Measurements from ENCODE around the gene FAM83E. TPM values are rescaled to one million over a fixed set of nuclear protein-coding genes. Genes with fewer than 3 reads are reported as not detected.

The FAM83E gene
- total RNA-seq, 1 donor from 2014 or later = 0.64 TPM

GRCh38 chr19:48603850-48604249 lies 11.0 kb downstream of the FAM83E start:
- H3K4me3 Mint-ChIP-seq (ENCODE audit: unreplicated experiment) = no peak overlapping the region
- H3K9me3 Mint-ChIP-seq (ENCODE audit: unreplicated experiment) = no peaks in the 10 kb centered on the region
- no peak for DNase-seq (ENCODE audit: low spot score)
- H3K27ac Mint-ChIP-seq (ENCODE audit: unreplicated experiment) = no peak overlapping the region
- H3K27me3 Mint-ChIP-seq (ENCODE audit: unreplicated experiment) = peaks cover under 1% of the 10 kb centered on the region
- no peak for TF ChIP-seq CTCF (IDR thresholded peaks at IDR 0.05; ENCODE audit: unreplicated experiment)
- H3K36me3 Mint-ChIP-seq (ENCODE audit: low read depth, unreplicated experiment) = no peaks in the 10 kb centered on the region
- no peaks in the 10 kb centered on the region for H3K4me1 Mint-ChIP-seq (ENCODE audit: unreplicated experiment)

GRCh38 chr19:48603449-48603848 lies 11.4 kb downstream of the FAM83E start:
- TF ChIP-seq CTCF (IDR thresholded peaks at IDR 0.05; ENCODE audit: unreplicated experiment) = no peak
- Mint-ChIP-seq H3K4me3 (ENCODE audit: unreplicated experiment) (no peak overlapping the region), H3K27ac (ENCODE audit: unreplicated experiment) (no peak overlapping the region), H3K36me3 (ENCODE audit: low read depth, unreplicated experiment) (no peaks in the 10 kb centered on the region), H3K9me3 (ENCODE audit: unreplicated experiment) (no peaks in the 10 kb centered on the region), H3K4me1 (ENCODE audit: unreplicated experiment) (no peaks in the 10 kb centered on the region), H3K27me3 (ENCODE audit: unreplicated experiment) (peaks cover 2% of the 10 kb centered on the region)
- DNase-seq (ENCODE audit: low spot score) = no peak

GRCh38 chr19:48603001-48603400 lies 11.9 kb downstream of the FAM83E start:
- no peaks in the 10 kb centered on the region for H3K36me3 Mint-ChIP-seq (ENCODE audit: low read depth, unreplicated experiment)
- H3K4me3 Mint-ChIP-seq (ENCODE audit: unreplicated experiment) = no peak overlapping the region
- no peak for DNase-seq (ENCODE audit: low spot score)
- no peak for TF ChIP-seq CTCF (IDR thresholded peaks at IDR 0.05; ENCODE audit: unreplicated experiment)
- H3K9me3 Mint-ChIP-seq (ENCODE audit: unreplicated experiment) = no peaks in the 10 kb centered on the region
- no peak overlapping the region for H3K27ac Mint-ChIP-seq (ENCODE audit: unreplicated experiment)
- peaks cover 2% of the 10 kb centered on the region for H3K27me3 Mint-ChIP-seq (ENCODE audit: unreplicated experiment)
- no peaks in the 10 kb centered on the region for H3K4me1 Mint-ChIP-seq (ENCODE audit: unreplicated experiment)

- Mint-ChIP-seq H3K27me3 (ENCODE audit: unreplicated experiment) (peaks cover 5% of the 10 kb centered on the region), H3K27ac (ENCODE audit: unreplicated experiment) (no peak overlapping the region), H3K4me3 (ENCODE audit: unreplicated experiment) (no peak overlapping the region), H3K36me3 (ENCODE audit: low read depth, unreplicated experiment) (no peaks in the 10 kb centered on the region), H3K9me3 (ENCODE audit: unreplicated experiment) (no peaks in the 10 kb centered on the region), H3K4me1 (ENCODE audit: unreplicated experiment) (no peaks in the 10 kb centered on the region)
- no peak for TF ChIP-seq CTCF (IDR thresholded peaks at IDR 0.05; ENCODE audit: unreplicated experiment)
- DNase-seq (ENCODE audit: low spot score) = no peak
Measured at GRCh38 chr19:48600679-48601417, 14.0 kb downstream of the FAM83E start.

GRCh38 chr19:48598996-48599700 lies 15.7 kb downstream of the FAM83E start:
- no peaks in the 10 kb centered on the region for H3K36me3 Mint-ChIP-seq (ENCODE audit: low read depth, unreplicated experiment)
- no peaks in the 10 kb centered on the region for H3K9me3 Mint-ChIP-seq (ENCODE audit: unreplicated experiment)
- no peak for DNase-seq (ENCODE audit: low spot score)
- H3K4me1 Mint-ChIP-seq (ENCODE audit: unreplicated experiment) = no peaks in the 10 kb centered on the region
- peaks cover 7% of the 10 kb centered on the region for H3K27me3 Mint-ChIP-seq (ENCODE audit: unreplicated experiment)
- H3K4me3 Mint-ChIP-seq (ENCODE audit: unreplicated experiment) = no peak overlapping the region
- TF ChIP-seq CTCF (IDR thresholded peaks at IDR 0.05; ENCODE audit: unreplicated experiment) = no peak
- no peak overlapping the region for H3K27ac Mint-ChIP-seq (ENCODE audit: unreplicated experiment)
